HTERT RPE-1 (cell line): Measurements from ENCODE around the gene BCL2L2.
"Not testable (repeated sequence)": the region's sequence is repeated elsewhere in the genome, so short reads cannot be mapped to it uniquely, and the experiment has no call there.

ENCODE experiments used
- in situ Hi-C: fragments of 300-500 bp; cut with MboI; formaldehyde crosslinking; loops from 4 replicates; pipeline ENCODE4 v1.14.3; 2020; ENCODE audit warnings: low sequenced_read_pairs

The BCL2L2 gene

GRCh38 chr14:23322568-23323517, 16.2 kb downstream of the BCL2L2 start:
- in situ Hi-C loops = no loop called here

- in situ Hi-C loops = no loop called here
Observed at GRCh38 chr14:23323838-23324454, 17.3 kb downstream of the BCL2L2 start.

GRCh38 chr14:23324455-23324846, 17.8 kb downstream of the BCL2L2 start:
- in situ Hi-C loops = no loop called here

- in situ Hi-C loops = no loop called here
Observed at GRCh38 chr14:23324993-23325392, 18.4 kb downstream of the BCL2L2 start.

- in situ Hi-C loops = not testable (repeated sequence)
Observed at GRCh38 chr14:23325746-23326145, 19.1 kb downstream of the BCL2L2 start.

- in situ Hi-C loops = no loop called here
Observed at GRCh38 chr14:23326491-23327332, 20.1 kb downstream of the BCL2L2 start.

GRCh38 chr14:23327947-23328744, 21.5 kb downstream of the BCL2L2 start:
- in situ Hi-C loops = no loop called here

- in situ Hi-C loops = no loop called here
Observed at GRCh38 chr14:23335623-23336022, 29.0 kb downstream of the BCL2L2 start.

- in situ Hi-C loops = no loop called here
Observed at GRCh38 chr14:23339506-23340268, 33.1 kb downstream of the BCL2L2 start.

GRCh38 chr14:23344481-23344880, 37.8 kb downstream of the BCL2L2 start:
- in situ Hi-C loops = no loop called here

GRCh38 chr14:23345987-23346692, 39.5 kb downstream of the BCL2L2 start:
- in situ Hi-C loops = no loop called here

GRCh38 chr14:23346693-23347405, 40.2 kb downstream of the BCL2L2 start:
- in situ Hi-C loops = no loop called here

GRCh38 chr14:23347406-23348296, 41.0 kb downstream of the BCL2L2 start:
- in situ Hi-C loops = no loop called here

GRCh38 chr14:23348297-23348655, 41.6 kb downstream of the BCL2L2 start:
- in situ Hi-C loops = no loop called here

- in situ Hi-C loops = no loop called here
Observed at GRCh38 chr14:23349156-23349845, 42.7 kb downstream of the BCL2L2 start.

GRCh38 chr14:23351681-23352505, 45.3 kb downstream of the BCL2L2 start:
- in situ Hi-C loops = no loop called here
